Hematopoietic multipotent progenitor cell (in vitro differentiated cells): ENCODE results near the gene CYP4A22. TPM values are rescaled to one million over a fixed set of nuclear protein-coding genes. Genes with fewer than 3 reads are reported as not detected.

ENCODE experiments used
- total RNA-seq: library from RNA; depleted of rRNA; stranded (reverse); fragments of >200 nt; gene quantifications from one replicate; pipeline ENCODE4 v1.2.3, GENCODE V29; 2012

Gene CYP4A22
- total RNA-seq, 1 donor = under 0.01 TPM

Other genes starting within 250 kb of the CYP4A22 start
- not detected for gene CYP4A11, start 196.0 kb upstream of the CYP4A22 start, total RNA-seq
- not detected for gene CYP4X1, start 113.8 kb upstream of the CYP4A22 start, total RNA-seq
- not detected for gene CYP4Z1, start 70.2 kb upstream of the CYP4A22 start, total RNA-seq
- gene PDZK1IP1, start 52.6 kb downstream of the CYP4A22 start, total RNA-seq = 1.9 TPM
- gene TAL1, start 94.8 kb downstream of the CYP4A22 start, total RNA-seq = 70.6 TPM
- 4.6 TPM for gene STIL, start 176.7 kb downstream of the CYP4A22 start, total RNA-seq
- gene CMPK1, start 196.3 kb downstream of the CYP4A22 start, total RNA-seq = 18.9 TPM